SK-N-SH (cell line): ENCODE data around the gene DPYSL4. TPM values are rescaled to one million over a fixed set of nuclear protein-coding genes. Genes with fewer than 3 reads are reported as not detected.

Experiments used
- CTCF ChIA-PET: fragments of 300-600, 350-600 bp; formaldehyde crosslinking; extraction: SDS; loops from one replicate; lab custom pipeline; 2021; lab: Yijun Ruan, JAX
- POLR2A ChIA-PET: fragments of 350-600 bp; sonication (Branson Sonifier 250); formaldehyde crosslinking; extraction: SDS; loops from one replicate; lab custom pipeline; 2020; ENCODE audit warnings: antibody characterized with exemption, inconsistent platforms; lab: Yijun Ruan, JAX
- DNase-seq: peaks from one replicate; pipeline ENCODE4 v3.0.0; 2012
- H2AFZ ChIP-seq: fragments of 200-600 bp; sonication (generic); 2 replicates; pipeline ENCODE4 v1.8.1; 2016; ENCODE audit warnings: antibody characterized with exemption, mild to moderate bottlenecking, low read depth
- H3F3A ChIP-seq: fragments of 200-600 bp; sonication (generic); replicated peaks from 2 replicates; pipeline ENCODE3; 2016; ENCODE audit warnings: antibody characterized with exemption, mild to moderate bottlenecking; ENCODE audit not compliant: insufficient read depth
- H3K27ac ChIP-seq, 2 experiments: fragments of 200-500 bp in 1 of 2; fragments of 200-600 bp in 1 of 2; sonication (Bioruptor generic) in 1 of 2; sonication (generic), shearing (Covaris generic) in 1 of 2; 2 replicates each; pipeline versions ENCODE4 v1.5.1 to v1.6.1; 2014 to 2016; ENCODE audit warnings: low read depth in 2 of 2, inconsistent platforms in 1 of 2, low read length in 1 of 2, mild to moderate bottlenecking in 1 of 2, mixed read lengths in 1 of 2
- H3K27me3 ChIP-seq: fragments of 200-600 bp; sonication (generic), shearing (Covaris generic); 2 replicates; pipeline ENCODE4 v1.6.1; 2016; ENCODE audit warnings: mixed run types; ENCODE audit not compliant: insufficient read depth
- H3K36me3 ChIP-seq, 2 experiments: fragments of 200-500 bp in 1 of 2; fragments of 200-600 bp in 1 of 2; sonication (Bioruptor generic) in 1 of 2; sonication (generic) in 1 of 2; replicated peaks in 1 of 2; 2 replicates each; pipeline versions ENCODE3 to v1.5.1; 2014 to 2016; ENCODE audit warnings: low read length in 1 of 2, mild to moderate bottlenecking in 1 of 2; ENCODE audit not compliant: insufficient read depth in 2 of 2, control insufficient read depth in 1 of 2
- H3K4me1 ChIP-seq, 2 experiments: fragments of 200-500 bp in 1 of 2; fragments of 200-600 bp in 1 of 2; sonication (Bioruptor generic) in 1 of 2; sonication (generic), shearing (Covaris generic) in 1 of 2; 2 replicates each; pipeline versions ENCODE4 v1.5.1 to v1.6.1; 2014 to 2016; ENCODE audit warnings: low read depth in 1 of 2, low read length in 1 of 2, mixed run types in 1 of 2; ENCODE audit not compliant: insufficient read depth in 2 of 2, control insufficient read depth in 1 of 2
- H3K4me2 ChIP-seq: fragments of 200-600 bp; sonication (generic), shearing (Covaris generic); 2 replicates; pipeline ENCODE4 v1.6.1; 2017; ENCODE audit warnings: mixed run types
- H3K4me3 ChIP-seq, 2 experiments: fragments of 200-500 bp in 1 of 2; fragments of 200-600 bp in 1 of 2; sonication (Bioruptor generic) in 1 of 2; sonication (generic), shearing (Covaris generic) in 1 of 2; 2 replicates each; pipeline versions ENCODE4 v1.5.1 to v1.8.1; 2014 to 2016; ENCODE audit warnings: low read depth in 2 of 2, inconsistent platforms in 1 of 2, low read length in 1 of 2, mild to moderate bottlenecking in 1 of 2, mixed read lengths in 1 of 2, moderate library complexity in 1 of 2
- H3K79me2 ChIP-seq: fragments of 200-600 bp; sonication (generic); 2 replicates; pipeline ENCODE4 v1.8.1; 2017; ENCODE audit warnings: mild to moderate bottlenecking; ENCODE audit not compliant: insufficient read depth
- H3K9ac ChIP-seq: fragments of 200-600 bp; sonication (generic); 2 replicates; pipeline ENCODE4 v1.6.1; 2017; ENCODE audit warnings: mixed run types
- H3K9me2 ChIP-seq: fragments of 200-600 bp; sonication (generic); 2 replicates; pipeline ENCODE4 v1.6.1; 2017; ENCODE audit warnings: mixed run types
- H3K9me3 ChIP-seq: fragments of 200-600 bp; sonication (generic); 2 replicates; pipeline ENCODE4 v1.6.1; 2017; ENCODE audit warnings: mixed run types, mild to moderate bottlenecking, moderate library complexity
- H4K20me1 ChIP-seq: fragments of 200-600 bp; sonication (generic); 2 replicates; pipeline ENCODE4 v1.6.1; 2017; ENCODE audit warnings: mild to moderate bottlenecking, mixed run types; ENCODE audit not compliant: insufficient read depth
- CTCF ChIP-seq: fragments of 200-600 bp; sonication (generic); IDR thresholded peaks from 2 replicates; pipeline ENCODE4 v1.6.1; 2017; ENCODE audit warnings: antibody characterized with exemption, mild to moderate bottlenecking, moderate library complexity
- ELF1 ChIP-seq: IDR thresholded peaks from 2 replicates; pipeline ENCODE4 v1.4.0; 2012
- EP300 ChIP-seq, 2 experiments: IDR thresholded peaks; 2 replicates each; pipeline versions ENCODE4 v1.4.0 to v1.6.1; 2012; ENCODE audit warnings: borderline replicate concordance in 1 of 2, low read depth in 1 of 2, low read length in 1 of 2
- EZH2phosphoT487 ChIP-seq: fragments of 200-600 bp; sonication (generic); IDR thresholded peaks from 2 replicates; pipeline ENCODE4 v1.6.1; 2017; ENCODE audit warnings: low read depth, mixed run types, mild to moderate bottlenecking, antibody characterized with exemption, moderate library complexity, borderline replicate concordance
- FOSL2 ChIP-seq: IDR thresholded peaks from 2 replicates; pipeline ENCODE4 v1.4.0; 2012; ENCODE audit warnings: low read depth, mild to moderate bottlenecking, moderate library complexity, borderline replicate concordance
- GATA2 ChIP-seq: sonication (generic); formaldehyde crosslinking; IDR thresholded peaks from 2 replicates; pipeline ENCODE4 v1.5.0; 2020; ENCODE audit warnings: mild to moderate bottlenecking, missing genetic modification reagents
- MAX ChIP-seq: IDR thresholded peaks from 2 replicates; pipeline ENCODE4 v1.4.0; 2012; ENCODE audit warnings: low read depth
- MEF2A ChIP-seq: IDR thresholded peaks from 2 replicates; pipeline ENCODE4 v1.4.0; 2012; ENCODE audit warnings: low read depth, borderline replicate concordance
- MXI1 ChIP-seq: IDR thresholded peaks from 2 replicates; pipeline ENCODE4 v1.6.1; 2012; ENCODE audit warnings: mild to moderate bottlenecking, low read depth, low read length, improper control_type of control experiment
- NFIC ChIP-seq: IDR thresholded peaks from 2 replicates; pipeline ENCODE4 v1.4.0; 2012; ENCODE audit warnings: borderline replicate concordance
- NRF1 ChIP-seq: IDR thresholded peaks from 2 replicates; pipeline ENCODE4 v1.6.1; 2012; ENCODE audit warnings: low read depth, mild to moderate bottlenecking, low read length
- POLR2AphosphoS5 ChIP-seq: IDR thresholded peaks from 2 replicates; pipeline ENCODE4 v1.6.1; 2012; ENCODE audit warnings: low read depth, low read length
- RAD21 ChIP-seq: IDR thresholded peaks from 2 replicates; pipeline ENCODE4 v1.6.1; 2012; ENCODE audit warnings: mild to moderate bottlenecking, low read length
- RCOR1 ChIP-seq: fragments of 150-350 bp; IDR thresholded peaks from 2 replicates; pipeline ENCODE4 v1.6.1; 2017; ENCODE audit warnings: antibody characterized with exemption, low read length
- TCF12 ChIP-seq: IDR thresholded peaks from 2 replicates; pipeline ENCODE4 v1.4.0; 2012
- TEAD4 ChIP-seq: IDR thresholded peaks from 2 replicates; pipeline ENCODE4 v1.4.0; 2012; ENCODE audit warnings: mild to moderate bottlenecking, borderline replicate concordance; ENCODE audit not compliant: insufficient read depth
- USF1 ChIP-seq: IDR thresholded peaks from 2 replicates; pipeline ENCODE4 v1.4.0; 2012; ENCODE audit warnings: low read depth, borderline replicate concordance
- USF2 ChIP-seq: fragments of 150-350 bp; IDR thresholded peaks from 2 replicates; pipeline ENCODE4 v1.6.1; 2017; ENCODE audit warnings: antibody characterized with exemption, low read length, low read depth, borderline replicate concordance
- ZBTB33 ChIP-seq: IDR thresholded peaks from 2 replicates; pipeline ENCODE4 v1.4.0; 2012; ENCODE audit warnings: low read depth, borderline replicate concordance
- WGBS: methylation state at CpG from one replicate; pipeline ENCODE4 v1.1.6; 2017; ENCODE audit warnings: low lambda C conversion rate; 5-methylcytosine and 5-hydroxymethylcytosine counted together
- polyA plus RNA-seq, 3 experiments: library from polyadenylated mRNA; depleted of rRNA; stranded (reverse); fragments of >200 nt; gene quantifications; 2 replicates each; pipeline ENCODE4 v1.2.3, GENCODE V29; 2012

Gene DPYSL4
- polyA plus RNA-seq, 1 of the 3 experiments (the other 2 are of a cell fraction): 21.8 TPM

GRCh38 chr10:132223611-132224342 lies 37.0 kb downstream of the DPYSL4 start:
- Histone ChIP-seq H3K27ac (peak overlapping the region in 1 of 2 experiments; percentile 53; a peak in 1 of 4 replicates), H3K4me1 (peaks cover 0 to 7% of the 10 kb centered on the region in 2 experiments; a peak in 1 of 4 replicates), H3K4me2 (no peak overlapping the region), H4K20me1 (no peaks in the 10 kb centered on the region), H3F3A (no peaks in the 10 kb centered on the region), H3K79me2 (no peaks in the 10 kb centered on the region), H3K27me3 (no peaks in the 10 kb centered on the region), H3K9me3 (no peaks in the 10 kb centered on the region), H3K36me3 (no peaks in the 10 kb centered on the region), H3K9ac (no peak overlapping the region), H3K9me2 (no peaks in the 10 kb centered on the region), H3K4me3 (no peak overlapping the region), H2AFZ (no peak overlapping the region)
- POLR2A ChIA-PET: no interaction called here
- CTCF ChIA-PET: interaction anchor here (0.6 to 4.3 kb wide), 20 partner anchors 10 to 309 kb away, joined by 3 to 41 read pairs (median 4); no protein-coding TSS in a partner anchor
- no peak for DNase-seq
- TF ChIP-seq GATA2 (CRISPR knock-in tag): no peak
- WGBS: 40% methylated on average over 1 of the region's 23 CpGs

GRCh38 chr10:132224343-132225072 lies 37.8 kb downstream of the DPYSL4 start:
- Histone ChIP-seq H3K27me3 (no peaks in the 10 kb centered on the region), H2AFZ (no peak overlapping the region), H3K9me3 (no peaks in the 10 kb centered on the region), H3K36me3 (no peaks in the 10 kb centered on the region), H3K4me2 (no peak overlapping the region), H4K20me1 (no peaks in the 10 kb centered on the region), H3K79me2 (no peaks in the 10 kb centered on the region), H3K9ac (no peak overlapping the region), H3K4me1 (peaks cover 0 to 10% of the 10 kb centered on the region in 2 experiments; a peak in 1 of 4 replicates), H3F3A (no peaks in the 10 kb centered on the region), H3K9me2 (no peaks in the 10 kb centered on the region), H3K4me3 (no peak overlapping the region), H3K27ac (no peak overlapping the region)
- WGBS: 85% methylated on average over 13 of the region's 20 CpGs
- ChIA-PET POLR2A (interaction anchor here (0.7 kb wide), 1 partner anchor 126 kb away, joined by 3 read pairs; no protein-coding TSS in a partner anchor), CTCF (interaction anchor here (0.6 to 4.3 kb wide), 17 partner anchors 9 to 137 kb away, joined by 3 to 41 read pairs (median 6); no protein-coding TSS in a partner anchor)
- DNase-seq: no peak
- TF ChIP-seq MAX: no peak
- no peak for TF ChIP-seq MEF2A
- no peak for TF ChIP-seq ELF1
- TF ChIP-seq CTCF: no peak
- no peak for TF ChIP-seq RCOR1
- no peak for TF ChIP-seq EP300 (IDR thresholded peaks at IDR 0.05; ENCODE audit: borderline replicate concordance in 1 of 2, low read depth in 1 of 2, low read length in 1 of 2)
- no peak for TF ChIP-seq USF2
- TF ChIP-seq RAD21: no peak
- no peak for TF ChIP-seq TEAD4
- no peak for TF ChIP-seq POLR2AphosphoS5
- no peak for TF ChIP-seq NRF1
- TF ChIP-seq ZBTB33: no peak
- TF ChIP-seq FOSL2: no peak
- no peak for TF ChIP-seq TCF12
- no peak for TF ChIP-seq MXI1
- TF ChIP-seq USF1: no peak
- no peak for TF ChIP-seq NFIC
- TF ChIP-seq EZH2phosphoT487: no peak
